GDM1 (cell line): ENCODE measurements around the gene ARHGEF16.
A peak's percentile ranks its signal among the peaks of the same experiment; 100 is the strongest.

Source experiments
- DNase-seq: peaks from one replicate; lab custom pipeline; 2025; lab: John Stamatoyannopoulos, UW

The ARHGEF16 gene

DNA sequence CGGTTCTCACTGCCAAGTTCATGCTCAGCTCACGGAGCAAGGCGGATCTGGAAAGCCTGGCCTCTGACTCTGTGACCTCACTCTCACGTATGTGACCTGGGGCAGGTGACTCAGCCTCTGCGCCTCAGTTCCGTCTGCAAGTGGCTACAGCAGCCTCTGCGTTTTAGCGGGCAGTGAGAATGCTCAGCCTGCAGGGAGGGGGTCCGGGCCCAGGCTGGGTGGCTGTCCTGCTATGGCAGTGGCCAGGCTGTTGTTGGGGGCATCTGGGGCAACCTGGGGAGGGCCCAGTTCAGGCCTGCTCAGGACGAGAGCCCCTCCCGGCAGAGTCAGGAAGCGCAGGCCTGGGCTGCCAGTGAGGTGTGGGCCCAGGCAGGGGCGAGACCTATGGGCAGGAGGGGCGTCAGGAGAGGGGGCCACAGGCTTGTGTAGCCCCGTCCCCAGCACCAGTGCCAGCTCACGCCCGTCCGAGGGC lies 27.9 kb downstream of the ARHGEF16 start:
- no peak for DNase-seq

- DNase-seq, result no peak
Observed at GRCh38 chr1:3483380-3483779, 28.9 kb downstream of the ARHGEF16 start.

DNA sequence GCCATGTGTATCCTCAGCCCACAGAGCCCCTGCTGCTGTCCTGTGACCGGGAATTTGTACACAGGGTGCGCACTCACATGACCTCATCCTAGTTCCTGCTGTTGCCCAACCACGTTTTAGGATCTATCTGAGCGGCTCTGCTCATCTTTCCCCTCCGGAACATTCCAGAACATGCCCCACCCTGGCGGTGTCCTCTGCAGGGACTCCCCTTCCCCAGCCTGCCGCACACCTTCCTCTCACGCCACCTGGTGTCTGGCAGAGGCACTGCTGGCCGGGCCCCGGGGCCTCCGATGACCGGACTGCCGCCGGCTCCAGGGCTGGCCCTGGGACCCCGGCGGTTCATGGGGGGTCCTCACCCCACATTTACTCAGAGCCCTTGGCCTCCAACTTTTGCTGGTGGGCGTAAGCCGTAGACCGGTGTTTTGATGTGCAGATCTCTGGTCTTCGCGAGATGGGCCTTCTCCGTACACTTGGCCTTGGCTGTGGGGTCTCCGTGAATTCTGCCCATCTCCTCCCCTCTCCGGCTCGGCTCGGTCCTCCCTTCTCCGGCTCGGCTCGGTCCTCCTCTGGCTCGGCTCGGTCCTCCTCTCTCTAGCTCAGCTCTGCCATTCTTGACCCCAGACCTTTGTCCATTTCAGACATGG lies 29.5 kb downstream of the ARHGEF16 start:
- no peak for DNase-seq

- no peak for DNase-seq
Observed at GRCh38 chr1:3485016-3485415, 30.6 kb downstream of the ARHGEF16 start.

DNA sequence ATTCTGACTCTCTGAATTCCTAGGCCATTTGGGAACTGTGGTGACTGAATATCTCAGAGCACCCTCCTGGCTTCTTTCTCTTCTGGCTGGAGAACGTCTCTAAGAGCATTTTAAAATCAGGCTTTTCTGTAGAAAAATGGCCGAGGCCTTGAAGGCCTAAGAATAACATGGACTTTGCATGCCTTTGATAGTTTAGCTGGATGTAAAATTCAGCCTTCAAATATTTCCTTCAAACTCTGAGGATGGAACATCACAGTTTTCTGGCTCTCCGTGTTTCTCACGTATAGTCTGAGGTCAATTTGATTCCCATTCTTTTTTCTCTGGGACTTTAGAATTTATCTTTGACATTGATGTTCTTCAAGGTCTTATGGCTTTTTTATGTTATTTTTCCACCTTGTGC lies 34.0 kb downstream of the ARHGEF16 start:
- no peak for DNase-seq

DNA sequence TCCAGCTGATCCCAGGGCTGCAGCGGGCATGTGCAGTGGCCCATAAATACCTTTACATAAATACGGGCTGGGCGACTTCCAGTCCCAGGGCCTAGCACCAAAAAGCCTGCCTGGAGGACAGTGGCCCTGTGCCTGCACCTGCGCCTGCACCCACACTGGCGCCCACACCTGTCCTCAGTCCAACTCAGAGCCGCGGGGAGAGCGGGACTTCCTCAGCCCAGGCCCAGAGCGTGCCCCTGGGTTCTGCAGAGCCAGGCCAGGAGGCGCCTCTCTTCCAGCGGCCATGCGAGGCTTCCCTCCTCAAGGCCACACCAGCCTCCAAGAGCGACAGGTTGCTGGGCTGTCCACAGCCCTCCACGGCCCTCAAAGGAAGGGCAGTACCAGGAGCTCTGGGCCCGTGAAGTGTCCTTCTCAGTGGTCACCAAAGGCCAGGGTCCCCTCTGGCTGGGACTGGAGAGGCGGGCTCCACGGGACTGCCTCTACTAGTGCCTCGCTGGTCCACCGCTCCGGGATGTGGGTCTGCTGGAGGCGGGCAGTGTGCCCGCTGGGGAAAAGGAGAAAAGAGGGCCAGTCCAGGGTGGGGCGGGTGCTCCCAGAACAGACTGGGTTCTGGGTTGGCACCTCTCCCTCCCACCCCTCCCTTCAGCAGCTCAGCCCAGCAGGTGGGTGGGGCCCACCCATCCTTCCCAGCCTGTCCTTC lies 35.7 kb downstream of the ARHGEF16 start:
- no peak for DNase-seq

GRCh38 chr1:3491291-3492246 lies 37.1 kb downstream of the ARHGEF16 start:
- peak; percentile 42 for DNase-seq

DNA sequence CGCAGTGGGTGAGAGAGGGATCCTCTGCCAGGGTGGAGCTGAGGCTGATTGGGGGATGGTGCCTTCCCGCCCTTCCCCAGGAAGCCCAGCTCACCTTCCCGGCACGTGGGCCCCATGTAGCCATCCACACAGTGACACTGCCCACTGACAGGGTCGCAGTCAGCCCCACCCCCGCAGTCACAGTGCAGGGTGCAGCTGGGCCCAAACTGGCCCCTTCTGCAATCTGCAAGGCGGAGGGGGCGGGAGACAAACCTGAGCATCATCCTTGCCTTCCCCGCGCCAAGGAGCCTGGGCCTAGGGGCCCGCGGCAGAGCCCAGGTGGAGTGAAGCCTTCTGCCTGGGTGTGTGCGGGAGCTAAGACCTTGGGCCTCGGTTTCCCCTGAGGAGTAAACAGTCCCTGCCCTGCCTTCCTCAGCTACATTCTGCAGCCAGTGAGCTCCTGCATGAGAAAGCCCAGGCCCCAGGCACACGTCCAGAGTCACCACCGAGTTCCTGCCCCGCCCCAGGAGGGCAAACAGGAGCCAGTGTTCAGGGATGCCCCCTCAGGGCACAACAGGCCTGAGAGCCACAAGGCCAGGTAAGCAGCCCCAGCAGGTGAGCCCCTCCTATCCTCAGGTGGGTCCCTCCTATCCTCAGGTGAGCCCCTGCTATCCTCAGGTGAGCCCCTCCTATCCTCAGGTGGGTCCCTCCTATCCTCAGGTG lies 38.2 kb downstream of the ARHGEF16 start:
- no peak for DNase-seq

- no peak for DNase-seq
Observed at GRCh38 chr1:3494321-3495308, 40.1 kb downstream of the ARHGEF16 start.

DNA sequence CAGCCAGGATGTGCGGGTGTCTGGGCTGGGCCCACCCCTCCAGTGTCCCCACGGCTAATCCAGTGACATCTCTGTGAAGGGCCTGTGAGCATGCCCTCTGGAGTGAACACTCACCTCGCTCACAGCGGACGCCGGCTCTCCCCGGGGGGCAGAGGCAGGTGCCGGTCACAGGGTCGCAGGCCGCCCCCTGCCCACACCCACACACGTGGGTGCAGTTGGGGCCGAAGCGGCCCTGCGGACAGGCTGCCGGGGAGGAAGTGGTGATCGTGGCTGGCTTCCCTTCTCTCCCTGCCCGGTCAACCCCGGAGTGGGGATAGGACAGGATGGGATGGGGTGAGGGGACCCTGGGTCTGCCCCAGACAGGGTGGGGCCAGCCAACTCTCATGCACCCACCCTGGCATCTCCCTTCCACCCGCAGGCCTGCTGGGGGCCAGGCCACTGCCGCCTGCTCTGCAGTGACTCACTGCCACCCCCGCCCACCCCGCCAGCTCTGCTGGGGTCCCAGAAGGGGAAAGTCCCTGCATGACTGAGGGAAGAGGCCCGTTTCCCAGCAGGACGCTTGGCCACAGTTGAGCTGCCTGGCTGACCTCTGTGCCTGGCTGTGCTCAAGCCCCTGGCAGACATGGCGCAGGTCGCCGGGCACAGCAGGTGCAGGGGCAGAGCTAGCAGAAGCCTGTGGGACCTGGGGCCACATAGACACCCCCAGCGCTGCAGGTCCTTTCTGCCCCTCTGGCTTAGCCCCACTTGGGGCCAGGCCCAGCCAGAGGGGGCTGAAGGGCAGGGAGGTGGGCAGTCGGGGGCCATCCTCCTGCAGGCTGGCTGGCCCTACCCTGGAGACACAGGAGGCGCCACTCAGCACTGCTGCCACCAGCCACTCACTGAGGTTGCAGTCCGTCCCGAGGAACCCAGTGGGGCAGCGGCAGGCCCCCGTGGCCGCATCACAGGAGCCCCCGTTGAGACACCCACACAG lies 41.6 kb downstream of the ARHGEF16 start:
- no peak for DNase-seq

- DNase-seq, result no peak
Observed at GRCh38 chr1:3496916-3497315, 42.5 kb downstream of the ARHGEF16 start.

DNA sequence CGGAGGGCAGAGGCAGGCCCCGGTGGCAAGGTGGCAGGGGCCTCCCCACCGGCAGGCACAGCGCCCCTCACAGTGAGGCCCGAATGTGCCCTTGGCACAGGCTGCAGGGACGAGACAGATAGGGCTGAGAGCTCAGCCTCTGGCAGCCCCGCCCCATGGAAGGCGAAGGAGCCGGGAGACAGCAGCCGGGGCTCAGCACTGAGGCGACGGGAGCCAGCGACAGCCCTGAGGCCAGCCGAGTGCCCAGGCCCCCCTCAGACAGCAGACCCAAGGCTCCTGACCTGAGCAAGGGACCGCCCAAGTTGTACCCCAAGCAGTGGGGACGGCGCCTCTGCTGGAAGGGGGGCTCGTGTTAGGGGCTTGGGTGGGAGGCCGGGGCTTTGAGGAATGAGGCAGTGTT lies 43.1 kb downstream of the ARHGEF16 start:
- no peak for DNase-seq

DNA sequence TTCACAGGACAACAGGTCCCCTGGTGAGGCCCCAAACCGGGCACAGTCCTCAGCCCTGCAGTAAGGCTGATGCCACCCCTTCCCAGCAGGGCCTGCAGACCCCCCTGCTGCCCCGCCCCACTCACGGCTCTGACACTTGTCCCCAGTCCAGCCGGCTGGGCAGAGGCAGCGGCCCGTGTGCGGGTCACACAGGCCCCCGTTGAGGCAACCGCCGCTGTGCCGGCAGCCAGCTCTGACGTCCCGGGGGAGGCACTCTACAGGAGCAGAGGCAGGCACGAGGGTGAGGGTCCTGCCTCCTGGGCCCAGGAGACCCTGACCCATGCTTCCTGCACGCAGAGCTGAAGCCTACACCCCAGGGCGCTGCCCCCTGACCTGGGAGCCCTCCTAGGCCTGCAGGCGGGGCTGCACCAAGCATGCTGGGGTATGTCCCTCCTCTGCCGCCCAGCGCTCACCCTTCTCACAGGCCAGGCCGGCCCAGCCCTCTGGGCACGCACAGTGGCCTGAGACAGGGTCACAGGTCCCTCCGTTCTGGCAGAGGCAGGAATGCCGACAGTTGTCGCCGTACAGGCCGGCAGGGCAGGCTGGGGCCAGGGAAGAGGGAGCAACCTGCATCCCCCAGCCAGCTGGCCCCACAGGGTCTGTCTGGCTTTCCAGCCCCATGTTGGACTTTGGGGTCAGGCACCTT lies 43.9 kb downstream of the ARHGEF16 start:
- no peak for DNase-seq

DNA sequence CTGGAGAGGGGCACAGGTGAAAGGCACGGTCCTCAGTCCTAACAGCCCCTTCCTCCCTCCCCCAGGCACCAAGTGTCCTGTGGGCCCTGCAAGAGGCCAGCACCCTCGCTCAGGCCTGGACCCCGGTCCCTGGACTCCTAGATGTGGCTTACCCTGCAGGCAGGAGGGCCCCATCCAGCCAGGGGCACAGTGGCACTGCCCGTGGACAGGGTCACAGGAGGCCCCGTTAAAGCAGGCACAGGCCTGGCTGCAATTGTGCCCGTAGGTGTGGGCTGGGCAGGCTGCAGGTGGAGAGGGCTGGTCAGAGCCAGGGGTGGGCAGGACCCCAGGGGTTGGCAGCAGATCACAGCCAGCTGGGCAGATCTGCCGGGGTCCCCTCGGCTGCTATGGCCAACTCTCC lies 44.5 kb downstream of the ARHGEF16 start:
- no peak for DNase-seq

DNA sequence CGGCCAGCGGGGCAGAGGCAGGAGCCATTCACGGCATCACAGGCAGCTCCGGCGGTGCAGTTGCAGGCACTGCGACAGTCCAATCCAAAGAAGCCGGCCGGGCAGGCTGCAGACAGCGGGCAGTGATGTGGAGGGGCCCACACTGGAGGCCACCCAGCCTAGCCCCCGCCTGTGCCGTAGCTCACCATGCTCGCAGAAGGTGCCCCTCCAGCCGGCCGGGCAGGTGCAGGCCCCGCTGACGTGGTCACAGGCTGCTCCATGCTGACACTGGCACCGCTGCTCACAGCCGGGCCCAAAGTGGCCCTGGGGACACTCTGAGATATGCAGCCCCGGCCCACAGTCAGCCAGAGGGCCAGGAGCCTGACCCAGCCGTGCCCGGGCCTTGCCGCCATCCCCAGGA lies 45.1 kb downstream of the ARHGEF16 start:
- no peak for DNase-seq

- no peak for DNase-seq
Observed at GRCh38 chr1:3500265-3500835, 45.9 kb downstream of the ARHGEF16 start.

- no peak for DNase-seq
Observed at GRCh38 chr1:3501437-3501836, 47.0 kb downstream of the ARHGEF16 start.

DNA sequence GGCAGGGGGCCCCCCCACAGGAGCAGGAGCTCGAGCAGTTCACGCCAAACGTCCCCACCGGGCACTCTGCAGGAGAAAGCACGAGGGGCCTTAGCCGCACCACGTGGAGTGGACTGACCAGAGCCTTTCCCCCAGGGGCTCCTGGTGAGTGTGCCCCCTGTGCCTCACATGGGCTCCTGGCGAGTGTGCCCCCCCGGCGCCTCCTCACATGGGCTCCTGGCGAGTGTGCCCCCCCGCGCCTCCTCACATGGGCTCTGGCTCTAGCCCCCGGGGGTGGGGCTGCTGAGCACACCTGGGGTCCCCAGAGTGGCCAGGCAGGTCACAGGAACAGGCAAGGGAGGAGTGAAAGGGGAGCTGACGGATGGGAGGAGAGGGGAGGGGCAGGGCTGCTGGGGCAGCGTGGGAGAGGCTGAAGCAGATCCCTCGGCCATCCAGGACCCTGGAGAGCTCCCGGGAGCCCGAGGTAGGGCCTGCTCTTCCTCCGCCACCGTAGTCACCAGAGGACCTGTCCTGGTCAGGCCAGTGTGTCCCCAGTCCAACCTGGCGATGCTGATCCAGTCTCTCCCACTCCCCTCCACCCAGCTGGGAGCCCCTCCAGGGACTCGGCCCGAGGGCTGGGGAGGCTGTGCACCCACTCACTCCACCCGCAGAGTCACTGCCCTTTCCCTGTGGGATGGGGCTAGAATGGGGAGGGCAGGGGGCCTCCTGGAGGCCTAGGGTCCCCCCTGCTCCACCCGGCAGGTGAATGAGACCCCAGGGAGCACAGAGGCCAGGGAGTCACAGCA lies 47.6 kb downstream of the ARHGEF16 start:
- no peak for DNase-seq
